Astrocyte (in vitro differentiated cells and primary cell): ENCODE results near the gene PLS1. TPM values are rescaled to one million over a fixed set of nuclear protein-coding genes. Genes with fewer than 3 reads are reported as not detected.
"Not testable (repeated sequence)": the region's sequence is repeated elsewhere in the genome, so short reads cannot be mapped to it uniquely, and the experiment has no call there.

ENCODE experiments used
- DNase-seq: peaks from one replicate; pipeline ENCODE4 v3.0.0-alpha.2; 2010; ENCODE audit warnings: low read depth
- FAIRE-seq: peaks from 2 replicates; lab custom pipeline; 2011; peaks lifted over from hg19 to GRCh38; lab: Jason Lieb, UNC
- H2AFZ ChIP-seq: 2 replicates; pipeline ENCODE4 v1.6.0; 2012; ENCODE audit warnings: low read depth, low read length, inconsistent platforms
- H3K27ac ChIP-seq: 2 replicates; pipeline ENCODE4 v1.5.1; 2011; ENCODE audit warnings: low read depth, low read length, inconsistent platforms
- H3K27me3 ChIP-seq: 2 replicates; pipeline ENCODE4 v1.6.0; 2011; ENCODE audit warnings: low read length, inconsistent platforms; ENCODE audit not compliant: insufficient read depth
- H3K36me3 ChIP-seq: 2 replicates; pipeline ENCODE4 v1.5.1; 2011; ENCODE audit warnings: low read length, inconsistent platforms; ENCODE audit not compliant: insufficient read depth
- H3K4me1 ChIP-seq: 2 replicates; pipeline ENCODE4 v1.5.1; 2011; ENCODE audit warnings: low read length, inconsistent platforms; ENCODE audit not compliant: insufficient read depth
- H3K4me2 ChIP-seq: 2 replicates; pipeline ENCODE4 v1.6.0; 2012; ENCODE audit warnings: low read length, inconsistent platforms
- H3K4me3 ChIP-seq: 2 replicates; pipeline ENCODE4 v1.5.1; 2011; ENCODE audit warnings: low read depth, mild to moderate bottlenecking, low read length, inconsistent platforms; ENCODE audit not compliant: insufficient read depth
- H3K79me2 ChIP-seq: 2 replicates; pipeline ENCODE4 v1.6.0; 2012; ENCODE audit warnings: mild to moderate bottlenecking, low read length, inconsistent platforms; ENCODE audit not compliant: insufficient read depth
- H3K9ac ChIP-seq: 2 replicates; pipeline ENCODE4 v1.6.0; 2012; ENCODE audit warnings: mild to moderate bottlenecking, low read length, inconsistent platforms
- H3K9me3 ChIP-seq: 2 replicates; pipeline ENCODE4 v1.5.1; 2012; ENCODE audit warnings: low read depth, mild to moderate bottlenecking, low read length, inconsistent platforms; ENCODE audit not compliant: insufficient read depth
- H4K20me1 ChIP-seq: 2 replicates; pipeline ENCODE4 v1.6.0; 2012; ENCODE audit warnings: low read length, inconsistent platforms; ENCODE audit not compliant: insufficient read depth
- H3K27ac Mint-ChIP-seq: one replicate; pipeline ENCODE4 v1.8.0; 2021; ENCODE audit warnings: mild to moderate bottlenecking, mixed read lengths; ENCODE audit not compliant: unreplicated experiment
- H3K27me3 Mint-ChIP-seq: one replicate; pipeline ENCODE4 v1.8.0; 2021; ENCODE audit warnings: low read depth, mixed read lengths; ENCODE audit not compliant: unreplicated experiment
- H3K36me3 Mint-ChIP-seq: one replicate; pipeline ENCODE4 v1.8.0; 2021; ENCODE audit warnings: low read depth, mixed read lengths; ENCODE audit not compliant: unreplicated experiment
- H3K4me1 Mint-ChIP-seq: one replicate; pipeline ENCODE4 v1.8.0; 2021; ENCODE audit warnings: low read depth, mixed read lengths; ENCODE audit not compliant: unreplicated experiment
- H3K4me3 Mint-ChIP-seq: one replicate; pipeline ENCODE4 v1.8.0; 2021; ENCODE audit warnings: mild to moderate bottlenecking, moderate library complexity, mixed read lengths; ENCODE audit not compliant: unreplicated experiment
- H3K9me3 Mint-ChIP-seq: one replicate; pipeline ENCODE4 v1.8.0; 2021; ENCODE audit warnings: mild to moderate bottlenecking, mixed read lengths; ENCODE audit not compliant: unreplicated experiment
- CTCF ChIP-seq: IDR thresholded peaks from 2 replicates; pipeline ENCODE4 v1.5.1; 2011; ENCODE audit warnings: low read depth, mild to moderate bottlenecking, inconsistent platforms, low read length, moderate library complexity; ENCODE audit not compliant: insufficient read depth
- EZH2 ChIP-seq: IDR thresholded peaks from 2 replicates; pipeline ENCODE4 v1.6.1; 2012; ENCODE audit warnings: mild to moderate bottlenecking, low read length, inconsistent platforms; ENCODE audit not compliant: insufficient read depth
- total RNA-seq: library from RNA; stranded (reverse); gene quantifications from 2 replicates; pipeline ENCODE4 v1.2.1, GENCODE V29; 2021

The PLS1 gene
- total RNA-seq, 1 donor from 2014 or later: 7.8 TPM

- Mint-ChIP-seq H3K27ac (no peak overlapping the region), H3K9me3 (no peaks in the 10 kb centered on the region), H3K4me1 (peaks cover 10% of the 10 kb centered on the region), H3K27me3 (no peaks in the 10 kb centered on the region), H3K36me3 (no peaks in the 10 kb centered on the region), H3K4me3 (no peak overlapping the region)
- Histone ChIP-seq H3K9ac (no peak overlapping the region), H3K4me3 (no peak overlapping the region), H3K9me3 (no peaks in the 10 kb centered on the region), H3K27ac (no peak overlapping the region), H3K4me2 (no peak overlapping the region), H3K4me1 (peaks cover 3% of the 10 kb centered on the region), H4K20me1 (no peaks in the 10 kb centered on the region), H3K27me3 (no peaks in the 10 kb centered on the region), H2AFZ (no peak overlapping the region), H3K79me2 (no peaks in the 10 kb centered on the region), H3K36me3 (no peaks in the 10 kb centered on the region)
- DNase-seq: no peak
- TF ChIP-seq CTCF (no peak), EZH2 (no peak)
- no peak for FAIRE-seq
Observed at GRCh38 chr3:142597906-142598305, 1.7 kb downstream of the PLS1 start.

- TF ChIP-seq CTCF: no peak
- no peaks in the 10 kb centered on the region for H3K9me3 Mint-ChIP-seq
- H3K4me3 Mint-ChIP-seq: no peak overlapping the region
- H3K79me2 ChIP-seq: no peaks in the 10 kb centered on the region
- H4K20me1 ChIP-seq: no peaks in the 10 kb centered on the region
- FAIRE-seq: no peak
- no peak overlapping the region for H2AFZ ChIP-seq
- no peak overlapping the region for H3K9ac ChIP-seq
- no peaks in the 10 kb centered on the region for H3K27me3 ChIP-seq
- H3K27me3 Mint-ChIP-seq: no peaks in the 10 kb centered on the region
- H3K4me1 ChIP-seq: peaks cover 1% of the 10 kb centered on the region
- no peaks in the 10 kb centered on the region for H3K9me3 ChIP-seq
- H3K4me3 ChIP-seq: no peak overlapping the region
- no peak overlapping the region for H3K4me2 ChIP-seq
- peak; percentile 14 for DNase-seq
- H3K27ac ChIP-seq: no peak overlapping the region
- no peaks in the 10 kb centered on the region for H3K36me3 ChIP-seq
- no peaks in the 10 kb centered on the region for H3K36me3 Mint-ChIP-seq
- no peak overlapping the region for H3K27ac Mint-ChIP-seq
- H3K4me1 Mint-ChIP-seq: peaks cover 2% of the 10 kb centered on the region
Observed at GRCh38 chr3:142601713-142602112, 5.5 kb downstream of the PLS1 start.

- no peaks in the 10 kb centered on the region for H3K36me3 Mint-ChIP-seq
- H3K27ac Mint-ChIP-seq: no peak overlapping the region
- FAIRE-seq: no peak
- no peak for TF ChIP-seq EZH2
- TF ChIP-seq CTCF: no peak
- H3K4me3 ChIP-seq: no peak overlapping the region
- H3K27me3 ChIP-seq: no peaks in the 10 kb centered on the region
- no peak for DNase-seq
- H3K4me2 ChIP-seq: no peak overlapping the region
- H3K4me3 Mint-ChIP-seq: no peak overlapping the region
- H3K4me1 Mint-ChIP-seq: peaks cover 2% of the 10 kb centered on the region
- no peak overlapping the region for H3K27ac ChIP-seq
- no peaks in the 10 kb centered on the region for H3K9me3 ChIP-seq
- H3K79me2 ChIP-seq: no peaks in the 10 kb centered on the region
- H4K20me1 ChIP-seq: no peaks in the 10 kb centered on the region
- H3K27me3 Mint-ChIP-seq: no peaks in the 10 kb centered on the region
- H3K9ac ChIP-seq: no peak overlapping the region
- H3K9me3 Mint-ChIP-seq: no peaks in the 10 kb centered on the region
- H3K36me3 ChIP-seq: no peaks in the 10 kb centered on the region
- H2AFZ ChIP-seq: no peak overlapping the region
- no peaks in the 10 kb centered on the region for H3K4me1 ChIP-seq
Observed at GRCh38 chr3:142602619-142603385, 6.6 kb downstream of the PLS1 start.

DNA sequence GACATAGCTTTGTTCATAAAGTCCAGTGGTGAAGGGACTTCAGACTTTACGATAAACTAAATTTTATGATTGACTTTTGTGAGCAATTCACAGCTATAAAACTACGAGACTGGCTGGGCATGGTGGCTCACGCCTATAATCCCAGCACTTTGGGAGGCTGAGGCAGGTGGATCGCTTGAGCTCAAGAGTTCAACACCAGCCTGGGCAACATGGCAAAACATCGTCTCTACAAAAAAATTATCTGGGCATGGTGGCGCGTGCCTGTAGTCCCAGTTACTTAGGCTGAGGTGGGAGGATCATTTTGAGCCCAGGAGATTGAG, 7.2 kb downstream of the PLS1 start:
- not testable (repeated sequence) for H3K4me2 ChIP-seq, H3K4me1 Mint-ChIP-seq, H3K27ac Mint-ChIP-seq, H3K27ac ChIP-seq, H3K4me3 Mint-ChIP-seq, H3K4me3 ChIP-seq, FAIRE-seq, H3K79me2 ChIP-seq, H3K9me3 ChIP-seq, H3K27me3 Mint-ChIP-seq, H3K9ac ChIP-seq, H4K20me1 ChIP-seq, H2AFZ ChIP-seq, H3K36me3 ChIP-seq, H3K9me3 Mint-ChIP-seq, DNase-seq, H3K4me1 ChIP-seq, H3K27me3 ChIP-seq, H3K36me3 Mint-ChIP-seq
